Left lung (tissue), 10 donors: ENCODE results near the gene LRMDA. TPM values are rescaled to one million over a fixed set of nuclear protein-coding genes. Genes with fewer than 3 reads are reported as not detected.

Experiments
- ATAC-seq: fragments of 200-7000 bp; cut with Tn5 transposase; one replicate; pipeline ENCODE4 v1.9.1; 2020; ENCODE audit warnings: moderate library complexity
- DNase-seq, 4 donors: peaks; one replicate each; pipeline ENCODE4 v3.0.0-alpha.2; 2013 to 2020
- H3K27ac ChIP-seq, 2 donors: fragments of 200-600 bp; sonication (generic) in 1 of 2; one replicate each; pipeline versions ENCODE4 v1.5.0 to v1.8.0; 2020 to 2021
- H3K27me3 ChIP-seq, 2 donors: fragments of 200-600 bp; sonication (generic) in 1 of 2; one replicate each; pipeline versions ENCODE4 v1.5.0 to v1.8.0; 2020 to 2021
- H3K36me3 ChIP-seq, 2 donors: fragments of 200-600 bp; sonication (generic) in 1 of 2; one replicate each; pipeline versions ENCODE4 v1.5.0 to v1.8.0; 2020 to 2021
- H3K4me1 ChIP-seq, 2 donors: fragments of 200-600 bp; one replicate each; pipeline ENCODE4 v1.8.0; 2021
- H3K4me3 ChIP-seq, 2 donors: fragments of 200-600 bp; sonication (generic) in 1 of 2; one replicate each; pipeline versions ENCODE4 v1.5.0 to v1.8.0; 2020 to 2021; ENCODE audit warnings: mild to moderate bottlenecking in 1 of 2
- H3K9me3 ChIP-seq, 2 donors: fragments of 200-600 bp; sonication (generic) in 1 of 2; one replicate each; pipeline versions ENCODE4 v1.5.0 to v1.8.0; 2020 to 2021
- intact Hi-C, 2 donors: fragments of 100-400 bp; cut with DNase I; formaldehyde crosslinking; loops; one replicate each; pipeline versions ENCODE4 v1.11.2 to v1.14.2; 2022
- polyA plus RNA-seq, 6 donors: library from polyadenylated mRNA; unstranded; fragments of 120-200 nt; gene quantifications; one replicate each; pipeline ENCODE4 v1.2.1, GENCODE V29; 2013; ENCODE audit not compliant: insufficient read length in 6 of 6
- total RNA-seq, 2 donors: library from RNA; stranded (reverse); fragmentation: NEBNext Ultra II Directional; extraction: Animal tissue kit (Norgen Biotek cat#: 25700); gene quantifications; one replicate each; pipeline ENCODE4 v1.2.1, GENCODE V29; 2021
- TF ChIP-seq, protein P1 (sequence below), 2 donors: fragments of 200-600 bp; sonication (generic) in 1 of 2; IDR thresholded peaks; one replicate each; pipeline versions ENCODE4 v1.5.0 to v1.8.0; 2021; ENCODE audit warnings: antibody characterized with exemption in 2 of 2
- donor health status: DM: no; HTN: yes; CAD: no.
- donor health status: DM: no; HTN: no; CAD: no.

Gene LRMDA
- total and polyA plus RNA-seq, 8 donors: 13.9 to 23.6 (median 18.7) TPM

DNA sequence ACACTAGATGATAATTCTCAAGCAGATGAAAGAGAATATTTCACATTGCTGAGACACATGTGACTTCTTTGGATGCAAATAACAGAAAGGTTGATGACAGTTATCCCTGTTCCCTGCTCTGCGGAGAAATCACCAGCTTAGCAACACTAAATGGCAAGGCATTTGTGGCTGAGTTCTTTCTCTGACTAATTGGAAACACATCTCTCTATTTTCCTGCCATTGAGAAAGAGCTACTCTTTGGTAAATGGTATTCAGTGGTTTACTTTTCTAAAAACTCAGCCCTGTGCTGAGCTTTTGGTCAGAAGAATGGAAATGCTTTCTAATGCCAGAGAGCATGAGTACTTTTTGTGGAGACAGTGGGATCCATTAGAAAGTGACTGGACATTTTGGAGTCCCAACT lies 771.4 kb downstream of the LRMDA start:
- Histone ChIP-seq H3K9me3 (no peaks in the 10 kb centered on the region), H3K27ac (no peak overlapping the region), H3K4me3 (no peak overlapping the region), H3K27me3 (no peaks in the 10 kb centered on the region), H3K36me3 (no peaks in the 10 kb centered on the region), H3K4me1 (no peaks in the 10 kb centered on the region)
- ATAC-seq: no peak
- intact Hi-C loops: no loop called here
- TF ChIP-seq, protein P1, sequence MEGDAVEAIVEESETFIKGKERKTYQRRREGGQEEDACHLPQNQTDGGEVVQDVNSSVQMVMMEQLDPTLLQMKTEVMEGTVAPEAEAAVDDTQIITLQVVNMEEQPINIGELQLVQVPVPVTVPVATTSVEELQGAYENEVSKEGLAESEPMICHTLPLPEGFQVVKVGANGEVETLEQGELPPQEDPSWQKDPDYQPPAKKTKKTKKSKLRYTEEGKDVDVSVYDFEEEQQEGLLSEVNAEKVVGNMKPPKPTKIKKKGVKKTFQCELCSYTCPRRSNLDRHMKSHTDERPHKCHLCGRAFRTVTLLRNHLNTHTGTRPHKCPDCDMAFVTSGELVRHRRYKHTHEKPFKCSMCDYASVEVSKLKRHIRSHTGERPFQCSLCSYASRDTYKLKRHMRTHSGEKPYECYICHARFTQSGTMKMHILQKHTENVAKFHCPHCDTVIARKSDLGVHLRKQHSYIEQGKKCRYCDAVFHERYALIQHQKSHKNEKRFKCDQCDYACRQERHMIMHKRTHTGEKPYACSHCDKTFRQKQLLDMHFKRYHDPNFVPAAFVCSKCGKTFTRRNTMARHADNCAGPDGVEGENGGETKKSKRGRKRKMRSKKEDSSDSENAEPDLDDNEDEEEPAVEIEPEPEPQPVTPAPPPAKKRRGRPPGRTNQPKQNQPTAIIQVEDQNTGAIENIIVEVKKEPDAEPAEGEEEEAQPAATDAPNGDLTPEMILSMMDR (IDR thresholded peaks at IDR 0.05): no peak
- no peak for DNase-seq

DNA sequence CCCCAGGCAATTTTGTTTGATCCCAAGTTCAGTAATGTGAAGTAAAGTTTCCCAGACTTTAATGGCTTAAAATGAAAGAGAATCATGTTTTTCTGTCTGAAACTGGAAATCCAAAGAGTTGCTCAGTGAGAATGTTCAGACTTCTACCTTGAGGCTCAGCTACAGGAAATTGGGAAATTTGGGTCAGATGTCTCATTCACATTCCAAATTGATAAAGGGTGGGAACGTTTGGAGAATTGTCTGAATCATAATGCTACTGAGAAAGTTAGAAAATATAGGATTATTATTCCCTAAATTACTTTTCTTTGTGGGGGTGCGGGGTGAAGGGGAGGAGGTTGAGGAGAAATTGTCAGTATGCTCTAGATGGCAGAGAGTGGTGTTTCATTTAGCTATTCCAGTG lies 773.9 kb downstream of the LRMDA start:
- Histone ChIP-seq H3K4me1 (no peaks in the 10 kb centered on the region), H3K9me3 (no peaks in the 10 kb centered on the region), H3K27me3 (no peaks in the 10 kb centered on the region), H3K36me3 (no peaks in the 10 kb centered on the region), H3K4me3 (no peak overlapping the region), H3K27ac (no peak overlapping the region)
- intact Hi-C loops: no loop called here
- ATAC-seq: no peak
- DNase-seq: no peak
- TF ChIP-seq, protein P1 (IDR thresholded peaks at IDR 0.05): no peak

DNA sequence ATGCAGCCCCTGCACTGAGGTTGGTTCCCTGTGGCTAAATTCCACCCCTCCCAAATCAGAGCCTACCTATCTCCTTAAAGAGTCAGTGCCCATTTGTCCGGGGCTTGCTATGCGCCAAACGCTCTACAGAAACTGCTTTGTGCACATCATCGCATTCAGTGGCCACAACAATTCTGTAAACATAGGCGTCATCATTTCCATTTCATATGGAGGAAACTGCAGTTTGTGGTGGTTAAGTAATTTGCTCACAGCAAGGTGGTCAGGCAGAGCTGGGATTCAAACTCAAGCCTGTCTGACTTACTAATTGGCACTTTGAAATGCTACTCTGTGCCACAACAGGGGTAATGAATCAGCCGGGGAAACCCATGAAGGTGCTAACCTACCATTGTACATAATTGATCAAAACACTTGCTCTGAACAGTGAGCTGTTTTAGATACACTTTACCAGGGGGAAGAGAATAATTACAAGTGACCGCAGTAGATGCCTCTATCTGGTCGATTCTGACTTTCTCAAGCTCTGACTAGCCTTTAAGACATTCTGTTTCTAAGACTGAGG lies 775.5 kb downstream of the LRMDA start:
- H3K36me3 ChIP-seq: no peaks in the 10 kb centered on the region
- no peak overlapping the region for H3K27ac ChIP-seq
- DNase-seq: no peak
- no peaks in the 10 kb centered on the region for H3K27me3 ChIP-seq
- no peaks in the 10 kb centered on the region for H3K4me1 ChIP-seq
- ATAC-seq: no peak
- no peak overlapping the region for H3K4me3 ChIP-seq
- H3K9me3 ChIP-seq: no peaks in the 10 kb centered on the region
- TF ChIP-seq, protein P1 (IDR thresholded peaks at IDR 0.05): no peak
- intact Hi-C loops: no loop called here

DNA sequence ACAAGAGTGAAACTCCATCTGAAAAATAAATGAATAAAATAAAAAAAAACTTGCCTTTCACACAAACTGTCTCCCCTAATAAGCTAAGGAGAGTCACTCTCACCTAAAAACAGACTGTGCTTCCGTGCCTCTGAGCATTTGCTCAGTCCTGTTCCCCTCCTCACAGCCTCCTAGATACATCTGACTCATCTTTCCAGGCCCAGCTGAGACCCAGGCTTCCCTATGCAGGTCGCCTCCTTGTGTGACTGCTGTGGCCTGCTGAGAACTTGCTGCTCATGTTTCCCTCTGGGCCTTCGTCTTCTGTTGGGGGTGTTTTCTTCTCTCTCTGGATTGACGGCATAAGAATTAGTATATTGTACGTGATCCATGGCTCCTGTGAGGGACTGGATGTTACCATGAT lies 777.7 kb downstream of the LRMDA start:
- intact Hi-C loops: no loop called here
- Histone ChIP-seq H3K27me3 (no peaks in the 10 kb centered on the region), H3K4me3 (no peak overlapping the region), H3K27ac (no peak overlapping the region), H3K36me3 (no peaks in the 10 kb centered on the region), H3K4me1 (no peaks in the 10 kb centered on the region), H3K9me3 (no peaks in the 10 kb centered on the region)
- ATAC-seq (no peak), DNase-seq (no peak)
- TF ChIP-seq, protein P1 (IDR thresholded peaks at IDR 0.05): no peak

DNA sequence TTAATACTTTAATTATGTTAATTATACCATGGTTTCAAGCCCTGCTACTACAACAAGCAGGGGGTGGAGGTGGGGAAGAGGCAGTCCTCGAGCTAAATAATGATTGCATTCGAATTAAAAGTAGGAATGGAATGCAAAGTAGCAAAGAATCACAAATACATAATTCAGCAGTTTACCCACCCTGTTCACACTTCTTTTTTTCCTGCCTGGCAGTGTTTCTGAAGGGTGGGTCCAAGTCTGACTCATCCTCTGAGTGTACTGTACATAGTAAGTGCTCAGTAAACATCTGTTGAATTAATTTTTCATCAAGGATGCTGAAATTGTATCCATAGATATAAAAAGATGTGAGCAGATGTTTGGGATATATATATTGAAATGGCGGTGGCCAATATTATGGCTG lies 778.8 kb downstream of the LRMDA start:
- no peak for ATAC-seq
- H3K4me3 ChIP-seq: no peak overlapping the region

More for the DNA sequence above, 778.8 kb downstream of the LRMDA start:
- intact Hi-C loops: no loop called here
- DNase-seq: no peak
- TF ChIP-seq, protein P1 (IDR thresholded peaks at IDR 0.05): no peak
- Histone ChIP-seq H3K9me3 (no peaks in the 10 kb centered on the region), H3K27me3 (no peaks in the 10 kb centered on the region), H3K36me3 (no peaks in the 10 kb centered on the region), H3K4me1 (no peaks in the 10 kb centered on the region), H3K27ac (no peak overlapping the region)
